ENCODE data around the gene SLC10A7.

The SLC10A7 gene

GRCh38 chr4:146283758-146284651 is 237.7 kb downstream of the SLC10A7 start:
- TF ChIP-seq CTCF (IDR thresholded peaks at IDR 0.05; ENCODE audit: low read depth, low read length, missing control alignments), result no peak
- DNase-seq (ENCODE audit: extremely low read depth, low read depth), result no peak
- H3K4me3 ChIP-seq (replicated peaks; ENCODE audit: low read depth, low read length), result no peak overlapping the region

GRCh38 chr4:146282657-146283056 is 239.1 kb downstream of the SLC10A7 start:
- DNase-seq (ENCODE audit: extremely low read depth, low read depth), result no peak
- H3K4me3 ChIP-seq (replicated peaks; ENCODE audit: low read depth, low read length), result no peak overlapping the region
- TF ChIP-seq CTCF (IDR thresholded peaks at IDR 0.05; ENCODE audit: low read depth, low read length, missing control alignments), result no peak

GRCh38 chr4:146278986-146279385 is 242.8 kb downstream of the SLC10A7 start:
- no peak overlapping the region for H3K4me3 ChIP-seq (replicated peaks; ENCODE audit: low read depth, low read length)
- DNase-seq (ENCODE audit: extremely low read depth, low read depth), result no peak
- no peak for TF ChIP-seq CTCF (IDR thresholded peaks at IDR 0.05; ENCODE audit: low read depth, low read length, missing control alignments)

- H3K4me3 ChIP-seq (replicated peaks; ENCODE audit: low read depth, low read length), result no peak overlapping the region
- no peak for DNase-seq (ENCODE audit: extremely low read depth, low read depth)
- TF ChIP-seq CTCF (IDR thresholded peaks at IDR 0.05; ENCODE audit: low read depth, low read length, missing control alignments), result no peak
Observed at GRCh38 chr4:146275370-146275769, 246.4 kb downstream of the SLC10A7 start.

GRCh38 chr4:146274774-146275173 is 247.0 kb downstream of the SLC10A7 start:
- TF ChIP-seq CTCF (IDR thresholded peaks at IDR 0.05; ENCODE audit: low read depth, low read length, missing control alignments), result no peak
- DNase-seq (ENCODE audit: extremely low read depth, low read depth), result no peak
- no peak overlapping the region for H3K4me3 ChIP-seq (replicated peaks; ENCODE audit: low read depth, low read length)

GRCh38 chr4:146273204-146273901 is 248.4 kb downstream of the SLC10A7 start:
- no peak for DNase-seq (ENCODE audit: extremely low read depth, low read depth)
- no peak overlapping the region for H3K4me3 ChIP-seq (replicated peaks; ENCODE audit: low read depth, low read length)
- no peak for TF ChIP-seq CTCF (IDR thresholded peaks at IDR 0.05; ENCODE audit: low read depth, low read length, missing control alignments)

Data from HFF-Myc (cell line).